K562 (cell line): Measurements from ENCODE around the gene ZNF862. TPM values are rescaled to one million over a fixed set of nuclear protein-coding genes. Genes with fewer than 3 reads are reported as not detected.

Source experiments
- CBFA2T3 ChIP-seq: fragments of 450-650 bp; IDR thresholded peaks from 2 replicates; pipeline ENCODE4 v1.6.1; 2017
- MED1 ChIP-seq: sonication (generic); formaldehyde crosslinking; IDR thresholded peaks from 2 replicates; pipeline ENCODE4 v1.8.1; 2023; ENCODE audit warnings: missing genetic modification reagents, borderline replicate concordance
- RBBP5 ChIP-seq: fragments of 200-600 bp; sonication (generic); IDR thresholded peaks from 2 replicates; pipeline ENCODE4 v1.6.1; 2012; ENCODE audit warnings: borderline replicate concordance, mild to moderate bottlenecking, low read length, control low read depth, inconsistent platforms; ENCODE audit not compliant: insufficient read depth, poor library complexity, severe bottlenecking
- SMARCA4 ChIP-seq: fragments of 450-650 bp; IDR thresholded peaks from 2 replicates; pipeline ENCODE4 v1.6.1; 2016
- TCF7 ChIP-seq: sonication (generic); IDR thresholded peaks from 2 replicates; pipeline ENCODE4 v1.6.1; 2016; ENCODE audit warnings: antibody characterized with exemption, borderline replicate concordance
- ZBTB1 ChIP-seq: sonication (generic); formaldehyde crosslinking; IDR thresholded peaks from 2 replicates; pipeline ENCODE4 v1.8.1; 2023; ENCODE audit warnings: missing genetic modification reagents, low read depth, mild to moderate bottlenecking, borderline replicate concordance
- ZNF274 ChIP-seq: IDR thresholded peaks from 2 replicates; pipeline ENCODE4 v1.6.1; 2011; ENCODE audit warnings: low read depth, mild to moderate bottlenecking, low read length, moderate library complexity, borderline replicate concordance
- ZNF584 ChIP-seq: fragments of 200-800 bp; sonication (Bioruptor generic); IDR thresholded peaks from 2 replicates; pipeline ENCODE4 v1.6.1; 2016; ENCODE audit warnings: low read depth, mild to moderate bottlenecking, missing genetic modification characterization, missing compliant biosample characterization
- ZZZ3 ChIP-seq: fragments of 450-650 bp; IDR thresholded peaks from 2 replicates; pipeline ENCODE4 v1.6.1; 2016; ENCODE audit warnings: antibody characterized with exemption, mild to moderate bottlenecking, moderate library complexity
- polyA plus RNA-seq, 8 experiments: library from polyadenylated mRNA; depleted of rRNA in 4 of 8; stranded (reverse) in 5 of 8; unstranded in 3 of 8; fragments of >200 nt; fragmentation: Nextera tagmentation in 2 of 8; fragmentation: Illumina TruSeq in 1 of 8; extraction: Ambion mirVana in 2 of 8; extraction: Trizol in 1 of 8; gene quantifications; 2 replicates each; pipeline versions ENCODE4 v1.2.1 to v1.2.3, GENCODE V29; 2011 to 2014; ENCODE audit warnings: inconsistent platforms in 1 of 8, missing spikeins in 1 of 8
- total RNA-seq, 7 experiments: library from RNA; depleted of rRNA in 6 of 7; stranded (reverse); fragments of >200 nt in 6 of 7; fragmentation: Illumina TruSeq in 2 of 7; extraction: Trizol in 2 of 7; gene quantifications; 2 replicates each; pipeline versions ENCODE4 v1.2.1 to v1.2.3, GENCODE V29; 2011 to 2021; ENCODE audit warnings: low replicate concordance in 1 of 7
- TF ChIP-seq, protein P1 (sequence below): sonication (generic); formaldehyde crosslinking; IDR thresholded peaks from 2 replicates; pipeline ENCODE4 v1.8.0; 2022; ENCODE audit warnings: mild to moderate bottlenecking, missing genetic modification reagents
- TF ChIP-seq, protein P2 (sequence below), 2 experiments: fragments of 450-650 bp in 1 of 2; sonication (generic) in 1 of 2; formaldehyde crosslinking in 1 of 2; IDR thresholded peaks; 2 replicates each; pipeline versions ENCODE4 v1.7.1 to v1.9.0; 2016 to 2022; ENCODE audit warnings: inconsistent platforms in 1 of 2, mild to moderate bottlenecking in 1 of 2, missing genetic modification reagents in 1 of 2
- TF ChIP-seq, protein P3 (sequence below), 2 experiments: fragments of 450-650 bp in 1 of 2; sonication (generic) in 1 of 2; formaldehyde crosslinking in 1 of 2; IDR thresholded peaks in 1 of 2; conservative IDR thresholded peaks in 1 of 2; 2 replicates each; pipeline versions ENCODE4 v1.6.1 to v1.8.1; 2016 to 2023; ENCODE audit warnings: mild to moderate bottlenecking in 2 of 2, moderate library complexity in 2 of 2, inconsistent platforms in 1 of 2, missing genetic modification reagents in 1 of 2
- TF ChIP-seq, protein P4 (sequence below), 2 experiments: fragments of 200-800 bp in 1 of 2; sonication (Bioruptor generic) in 1 of 2; sonication (generic) in 1 of 2; formaldehyde crosslinking in 1 of 2; IDR thresholded peaks in 1 of 2; conservative IDR thresholded peaks in 1 of 2; 2 replicates each; pipeline versions ENCODE4 v1.5.0 to v1.6.1; 2016 to 2020; ENCODE audit warnings: missing compliant biosample characterization in 1 of 2, missing genetic modification characterization in 1 of 2, missing genetic modification reagents in 1 of 2

Gene ZNF862
- total and polyA plus RNA-seq, 9 of the 15 experiments (the other 6 are each of a cell fraction or from before 2014, with no cell fraction given): 1.1 to 3.9 (median 2.6) TPM

DNA sequence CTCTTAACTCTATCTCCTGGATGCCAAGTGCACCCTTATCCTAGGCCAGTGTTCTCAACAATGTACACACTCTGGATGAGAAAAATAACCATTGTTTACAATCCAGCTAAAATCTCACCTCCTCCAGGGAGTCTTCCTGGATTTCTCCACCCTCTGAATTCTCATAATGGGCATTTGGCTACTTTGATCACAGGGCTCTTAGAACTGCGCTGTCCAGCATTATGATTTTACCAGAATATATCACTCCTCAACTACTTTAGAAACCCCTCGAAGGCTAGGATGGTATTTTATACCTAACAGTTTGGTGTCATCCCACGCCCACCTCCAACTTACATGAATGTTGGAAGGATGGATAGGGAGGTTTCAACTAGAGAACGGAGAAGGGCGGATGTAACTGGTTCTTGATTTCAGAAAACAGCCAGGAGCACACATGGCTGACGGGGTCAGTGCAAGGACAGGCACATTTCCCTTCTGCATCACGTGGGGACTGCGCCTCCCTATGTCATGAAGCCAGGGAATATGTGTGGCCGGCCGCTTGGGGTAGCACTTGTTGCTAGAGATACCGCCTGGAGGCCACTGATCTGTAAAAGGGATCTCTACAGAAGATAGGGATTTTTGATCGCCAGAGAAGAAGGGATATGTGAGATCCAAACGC lies 34.4 kb downstream of the ZNF862 start (continued):
- TF ChIP-seq RBBP5 (no peak), ZBTB1 (no peak), CBFA2T3 (peak; percentile 9; the same call in 1 of the 2 replicates), SMARCA4 (peak; percentile 47; the same call in 1 of the 2 replicates), MED1 (CRISPR knock-in tag) (no peak), ZNF274 (no peak), TCF7 (0 out of 2 replicates have a peak, but pooled peaks have one; percentile 15), ZZZ3 (no peak), ZNF584 (CRISPR knock-in tag) (no peak)
- TF ChIP-seq, protein P1, sequence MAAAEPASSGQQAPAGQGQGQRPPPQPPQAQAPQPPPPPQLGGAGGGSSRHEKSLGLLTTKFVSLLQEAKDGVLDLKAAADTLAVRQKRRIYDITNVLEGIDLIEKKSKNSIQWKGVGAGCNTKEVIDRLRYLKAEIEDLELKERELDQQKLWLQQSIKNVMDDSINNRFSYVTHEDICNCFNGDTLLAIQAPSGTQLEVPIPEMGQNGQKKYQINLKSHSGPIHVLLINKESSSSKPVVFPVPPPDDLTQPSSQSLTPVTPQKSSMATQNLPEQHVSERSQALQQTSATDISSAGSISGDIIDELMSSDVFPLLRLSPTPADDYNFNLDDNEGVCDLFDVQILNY (CRISPR knock-in tag): peak; percentile 24; the same call in 1 of the 2 replicates
- TF ChIP-seq, protein P2, sequence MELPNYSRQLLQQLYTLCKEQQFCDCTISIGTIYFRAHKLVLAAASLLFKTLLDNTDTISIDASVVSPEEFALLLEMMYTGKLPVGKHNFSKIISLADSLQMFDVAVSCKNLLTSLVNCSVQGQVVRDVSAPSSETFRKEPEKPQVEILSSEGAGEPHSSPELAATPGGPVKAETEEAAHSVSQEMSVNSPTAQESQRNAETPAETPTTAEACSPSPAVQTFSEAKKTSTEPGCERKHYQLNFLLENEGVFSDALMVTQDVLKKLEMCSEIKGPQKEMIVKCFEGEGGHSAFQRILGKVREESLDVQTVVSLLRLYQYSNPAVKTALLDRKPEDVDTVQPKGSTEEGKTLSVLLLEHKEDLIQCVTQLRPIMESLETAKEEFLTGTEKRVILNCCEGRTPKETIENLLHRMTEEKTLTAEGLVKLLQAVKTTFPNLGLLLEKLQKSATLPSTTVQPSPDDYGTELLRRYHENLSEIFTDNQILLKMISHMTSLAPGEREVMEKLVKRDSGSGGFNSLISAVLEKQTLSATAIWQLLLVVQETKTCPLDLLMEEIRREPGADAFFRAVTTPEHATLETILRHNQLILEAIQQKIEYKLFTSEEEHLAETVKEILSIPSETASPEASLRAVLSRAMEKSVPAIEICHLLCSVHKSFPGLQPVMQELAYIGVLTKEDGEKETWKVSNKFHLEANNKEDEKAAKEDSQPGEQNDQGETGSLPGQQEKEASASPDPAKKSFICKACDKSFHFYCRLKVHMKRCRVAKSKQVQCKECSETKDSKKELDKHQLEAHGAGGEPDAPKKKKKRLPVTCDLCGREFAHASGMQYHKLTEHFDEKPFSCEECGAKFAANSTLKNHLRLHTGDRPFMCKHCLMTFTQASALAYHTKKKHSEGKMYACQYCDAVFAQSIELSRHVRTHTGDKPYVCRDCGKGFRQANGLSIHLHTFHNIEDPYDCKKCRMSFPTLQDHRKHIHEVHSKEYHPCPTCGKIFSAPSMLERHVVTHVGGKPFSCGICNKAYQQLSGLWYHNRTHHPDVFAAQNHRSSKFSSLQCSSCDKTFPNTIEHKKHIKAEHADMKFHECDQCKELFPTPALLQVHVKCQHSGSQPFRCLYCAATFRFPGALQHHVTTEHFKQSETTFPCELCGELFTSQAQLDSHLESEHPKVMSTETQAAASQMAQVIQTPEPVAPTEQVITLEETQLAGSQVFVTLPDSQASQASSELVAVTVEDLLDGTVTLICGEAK (IDR thresholded peaks at IDR 0.05): no peak
- TF ChIP-seq, protein P2 (CRISPR knock-in tag; IDR thresholded peaks at IDR 0.05): no peak
- TF ChIP-seq, protein P3, sequence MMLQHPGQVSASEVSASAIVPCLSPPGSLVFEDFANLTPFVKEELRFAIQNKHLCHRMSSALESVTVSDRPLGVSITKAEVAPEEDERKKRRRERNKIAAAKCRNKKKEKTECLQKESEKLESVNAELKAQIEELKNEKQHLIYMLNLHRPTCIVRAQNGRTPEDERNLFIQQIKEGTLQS (IDR thresholded peaks at IDR 0.05): no peak; the same call in 1 of the 2 replicates
- TF ChIP-seq, protein P3 (CRISPR knock-in tag; conservative IDR thresholded peaks at IDR 0.05): peak; percentile 66; the same call in 1 of the 2 replicates
- TF ChIP-seq, protein P4, sequence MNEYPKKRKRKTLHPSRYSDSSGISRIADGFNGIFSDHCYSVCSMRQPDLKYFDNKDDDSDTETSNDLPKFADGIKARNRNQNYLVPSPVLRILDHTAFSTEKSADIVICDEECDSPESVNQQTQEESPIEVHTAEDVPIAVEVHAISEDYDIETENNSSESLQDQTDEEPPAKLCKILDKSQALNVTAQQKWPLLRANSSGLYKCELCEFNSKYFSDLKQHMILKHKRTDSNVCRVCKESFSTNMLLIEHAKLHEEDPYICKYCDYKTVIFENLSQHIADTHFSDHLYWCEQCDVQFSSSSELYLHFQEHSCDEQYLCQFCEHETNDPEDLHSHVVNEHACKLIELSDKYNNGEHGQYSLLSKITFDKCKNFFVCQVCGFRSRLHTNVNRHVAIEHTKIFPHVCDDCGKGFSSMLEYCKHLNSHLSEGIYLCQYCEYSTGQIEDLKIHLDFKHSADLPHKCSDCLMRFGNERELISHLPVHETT (CRISPR knock-in tag; conservative IDR thresholded peaks at IDR 0.05 in 1 of 2, IDR thresholded peaks at IDR 0.05 in 1 of 2): no peak
